Cardiac fibroblast (primary cell): ENCODE results near the gene UBE2V1.
"Not testable (repeated sequence)": the region's sequence is repeated elsewhere in the genome, so short reads cannot be mapped to it uniquely, and the experiment has no call there.

Experiments
- DNase-seq, 2 donors: peaks; one replicate each; pipeline versions ENCODE4 v3.0.0 to v3.0.0-alpha.2; 2010; ENCODE audit warnings: low read depth in 2 of 2
- H3K4me3 ChIP-seq, 2 donors: replicated peaks in 1 of 2; 1 replicate in 1 of 2; 2 replicates in 1 of 2; pipeline ENCODE4 v1.5.1; 2011; ENCODE audit warnings: low read depth in 2 of 2, low read length in 2 of 2, mild to moderate bottlenecking in 2 of 2, moderate library complexity in 1 of 2
- TF ChIP-seq, protein P1 (sequence below): IDR thresholded peaks from one replicate; pipeline ENCODE4 v1.5.1; 2011; ENCODE audit warnings: low read depth, mild to moderate bottlenecking, low read length, inconsistent platforms

The UBE2V1 gene

DNA sequence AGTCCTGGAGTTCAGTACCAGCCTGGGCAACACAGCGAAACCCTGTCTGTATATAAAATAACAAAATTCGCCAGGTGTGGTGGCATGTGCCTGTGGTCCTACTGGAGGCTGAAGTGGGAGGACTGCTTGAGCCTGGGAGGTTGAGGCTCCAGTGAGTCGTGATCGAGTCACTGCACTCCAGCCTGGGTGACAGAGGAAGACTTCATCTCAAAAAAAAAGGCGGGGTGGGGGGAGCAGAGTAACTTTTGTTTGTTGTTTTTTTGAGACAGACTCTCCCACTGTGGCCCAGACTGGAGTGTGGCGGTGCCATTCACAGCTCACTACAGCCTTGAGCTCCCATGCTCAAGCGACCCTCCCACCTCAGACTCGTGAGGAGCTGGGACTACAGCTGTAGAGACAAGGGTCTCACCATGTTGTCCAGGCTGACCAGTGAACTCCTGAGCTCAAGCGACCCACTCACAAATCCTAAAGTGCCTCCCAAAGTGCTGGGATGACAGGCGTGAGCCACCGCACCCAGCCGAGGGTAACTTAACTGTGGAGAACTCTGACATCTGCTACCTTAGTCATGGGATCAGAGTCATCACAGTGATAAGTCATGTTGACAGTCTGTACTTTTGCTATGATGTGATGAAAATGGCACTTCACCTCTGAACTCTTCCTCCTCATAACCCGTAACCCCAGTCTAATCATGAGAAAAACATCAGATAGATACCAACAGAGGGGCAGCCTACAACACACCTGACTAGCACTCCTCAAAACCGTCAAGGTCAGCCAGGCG lies 24.1 kb upstream of the UBE2V1 start:
- TF ChIP-seq, protein P1, sequence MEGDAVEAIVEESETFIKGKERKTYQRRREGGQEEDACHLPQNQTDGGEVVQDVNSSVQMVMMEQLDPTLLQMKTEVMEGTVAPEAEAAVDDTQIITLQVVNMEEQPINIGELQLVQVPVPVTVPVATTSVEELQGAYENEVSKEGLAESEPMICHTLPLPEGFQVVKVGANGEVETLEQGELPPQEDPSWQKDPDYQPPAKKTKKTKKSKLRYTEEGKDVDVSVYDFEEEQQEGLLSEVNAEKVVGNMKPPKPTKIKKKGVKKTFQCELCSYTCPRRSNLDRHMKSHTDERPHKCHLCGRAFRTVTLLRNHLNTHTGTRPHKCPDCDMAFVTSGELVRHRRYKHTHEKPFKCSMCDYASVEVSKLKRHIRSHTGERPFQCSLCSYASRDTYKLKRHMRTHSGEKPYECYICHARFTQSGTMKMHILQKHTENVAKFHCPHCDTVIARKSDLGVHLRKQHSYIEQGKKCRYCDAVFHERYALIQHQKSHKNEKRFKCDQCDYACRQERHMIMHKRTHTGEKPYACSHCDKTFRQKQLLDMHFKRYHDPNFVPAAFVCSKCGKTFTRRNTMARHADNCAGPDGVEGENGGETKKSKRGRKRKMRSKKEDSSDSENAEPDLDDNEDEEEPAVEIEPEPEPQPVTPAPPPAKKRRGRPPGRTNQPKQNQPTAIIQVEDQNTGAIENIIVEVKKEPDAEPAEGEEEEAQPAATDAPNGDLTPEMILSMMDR: no peak
- no peak overlapping the region for H3K4me3 ChIP-seq
- peak in 1 of 2 donors; percentile 76 for DNase-seq

DNA sequence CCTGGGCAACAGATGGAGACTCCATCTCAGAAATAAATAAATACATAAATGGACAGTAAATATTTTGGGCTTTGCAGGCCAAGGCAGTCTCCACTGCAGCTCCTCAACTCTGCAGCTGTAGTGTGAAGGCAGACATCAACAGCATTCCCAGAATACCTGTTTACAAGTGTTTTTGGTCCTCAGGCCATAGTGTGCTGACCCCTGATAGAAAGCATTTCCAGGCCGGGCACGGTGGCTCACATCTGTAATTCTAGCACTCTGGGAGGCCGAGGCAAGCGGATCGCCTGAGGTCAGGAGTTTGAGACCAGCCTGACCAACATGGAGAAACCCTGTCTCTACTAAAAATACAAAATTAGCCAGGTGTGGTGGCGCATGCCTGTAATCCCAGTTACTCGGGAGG lies 22.2 kb upstream of the UBE2V1 start:
- DNase-seq, H3K4me3 ChIP-seq: not testable (repeated sequence)

DNA sequence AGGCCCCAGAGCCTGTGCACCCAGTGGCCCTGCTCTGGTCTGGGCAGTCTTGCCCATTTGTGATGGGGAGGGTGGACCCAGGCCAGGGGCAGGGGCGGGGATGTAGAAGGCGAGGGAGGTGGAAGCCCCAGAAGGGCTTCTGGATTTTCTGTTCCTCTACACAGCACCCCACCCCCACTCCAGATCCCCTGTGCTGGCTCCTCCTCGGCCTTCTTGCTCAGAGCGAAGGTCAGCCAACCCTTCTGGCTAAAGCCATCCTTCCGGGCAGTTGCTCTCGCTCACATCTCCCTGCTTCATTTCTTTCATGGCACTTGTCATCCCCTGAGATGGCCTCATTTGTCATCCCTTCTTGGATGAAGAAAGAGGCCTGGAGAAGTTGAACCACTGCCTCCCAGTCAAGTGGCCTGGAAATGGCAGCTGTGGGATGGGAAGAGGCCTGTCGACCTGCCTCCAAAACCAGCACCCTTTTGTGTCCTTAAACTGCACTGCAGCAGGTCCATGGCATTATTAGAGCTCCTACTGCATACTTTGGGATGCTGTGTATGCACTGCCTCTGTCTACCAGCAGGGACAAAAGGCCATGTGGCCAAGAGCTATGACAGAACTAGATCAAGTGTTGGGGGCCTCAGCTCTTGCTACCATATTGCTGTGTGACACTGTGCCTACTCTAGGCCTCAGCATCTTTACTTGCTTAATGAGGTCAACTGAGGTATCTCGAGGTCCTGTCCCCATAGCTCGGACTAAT lies 20.7 kb upstream of the UBE2V1 start:
- no peak overlapping the region for H3K4me3 ChIP-seq
- TF ChIP-seq, protein P1: peak; percentile 34
- DNase-seq: no peak

DNA sequence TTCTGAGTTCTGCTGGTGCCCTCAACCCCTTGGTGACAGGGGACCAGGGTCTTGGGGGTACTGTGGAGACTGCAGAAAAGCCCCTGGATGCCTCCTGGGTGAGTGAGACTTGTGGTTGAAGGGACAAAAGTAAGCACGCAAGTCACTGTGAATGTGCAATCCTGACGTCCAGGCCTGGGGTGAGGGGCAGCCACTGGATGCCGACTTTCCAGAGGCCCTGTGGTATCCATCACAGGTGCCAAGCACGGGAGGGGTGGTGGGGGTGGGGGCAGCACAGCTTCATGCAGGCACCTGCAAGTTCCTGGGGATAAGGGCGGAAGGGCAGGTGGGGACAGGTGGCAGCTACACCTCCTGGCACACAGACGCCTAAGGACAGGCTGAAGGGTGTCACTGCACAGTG lies 20.1 kb upstream of the UBE2V1 start:
- H3K4me3 ChIP-seq: no peak overlapping the region
- DNase-seq: no peak
- TF ChIP-seq, protein P1: no peak

DNA sequence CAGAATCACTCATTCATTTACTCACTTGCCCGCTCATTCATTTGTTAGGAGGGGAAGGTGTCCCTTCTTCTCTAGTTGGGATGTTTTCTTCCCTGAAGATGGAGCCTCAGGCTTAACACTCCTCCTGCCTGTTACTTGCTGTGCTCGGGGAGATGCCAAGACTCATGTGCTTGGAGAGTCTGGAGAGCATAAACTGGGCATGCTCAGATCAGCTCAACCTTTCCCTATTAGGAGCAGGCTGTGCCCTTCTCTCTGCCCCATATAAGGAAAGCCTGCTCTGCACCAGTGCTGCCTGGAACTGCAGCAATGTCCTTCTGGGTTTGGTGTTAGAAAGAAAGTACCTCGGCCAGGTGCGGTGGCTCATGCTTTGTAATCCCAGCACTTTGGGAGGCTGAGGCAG lies 18.0 kb upstream of the UBE2V1 start:
- DNase-seq: no peak
- TF ChIP-seq, protein P1: no peak
- no peak overlapping the region for H3K4me3 ChIP-seq

DNA sequence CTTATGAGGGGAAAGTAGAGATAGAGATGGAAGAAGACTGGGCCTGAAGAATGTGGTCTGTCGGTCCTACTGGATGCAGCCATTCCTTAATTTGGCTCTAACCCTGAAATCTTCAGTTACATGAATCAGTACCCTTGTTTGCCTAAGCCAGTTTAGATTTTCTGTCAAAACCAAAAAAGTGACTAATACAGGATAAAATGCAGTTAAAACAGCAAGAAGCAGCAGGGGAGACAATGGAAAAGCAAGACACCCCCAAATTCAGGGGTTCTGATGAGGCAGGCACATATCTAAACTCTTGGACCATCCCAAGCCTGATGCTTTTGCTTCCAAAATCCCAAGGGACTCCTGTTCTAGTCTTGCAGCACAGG lies 17.4 kb upstream of the UBE2V1 start:
- TF ChIP-seq, protein P1: no peak
- H3K4me3 ChIP-seq: no peak overlapping the region
- DNase-seq: peak in 1 of 2 donors; percentile 39

DNA sequence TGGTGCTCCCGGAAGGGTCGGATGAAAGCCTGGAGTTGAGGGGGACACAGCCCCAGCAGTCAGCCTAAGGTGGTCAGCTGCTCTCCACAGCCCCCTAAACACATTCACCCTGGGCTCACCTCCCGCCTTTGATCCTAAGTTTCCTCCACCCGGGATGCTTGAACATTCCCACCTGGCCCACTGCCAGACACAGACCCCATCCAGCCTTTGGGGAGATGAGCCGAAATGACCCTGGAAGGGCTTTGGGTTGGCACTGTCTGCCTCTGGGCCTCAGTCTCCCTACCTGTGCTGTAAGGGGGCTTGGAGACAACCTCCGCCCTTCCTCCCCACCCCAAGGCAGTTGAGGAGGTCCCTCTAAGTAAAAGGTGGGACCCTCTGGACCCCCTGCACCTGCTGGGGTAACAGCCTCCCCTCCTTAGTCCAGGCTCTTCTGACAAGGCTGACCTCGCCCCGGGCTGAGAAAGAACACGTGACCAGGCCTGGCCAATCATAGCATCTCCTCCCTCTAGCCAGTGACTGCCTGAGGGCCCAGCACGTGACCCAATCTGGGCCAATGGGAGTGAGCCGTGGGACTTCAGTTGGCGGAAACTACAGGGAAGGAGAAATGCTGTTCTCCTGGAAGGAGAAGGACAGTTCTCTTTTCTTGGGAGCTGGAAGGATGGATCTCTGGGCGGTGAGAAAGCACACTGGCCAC lies 16.9 kb upstream of the UBE2V1 start:
- TF ChIP-seq, protein P1: no peak
- H3K4me3 ChIP-seq: no peak overlapping the region
- DNase-seq: no peak
